NCI-H1105 (cell line): ENCODE data around the gene CMKLR1.

Experiments used
- DNase-seq: peaks from one replicate; lab custom pipeline; 2025; lab: John Stamatoyannopoulos, UW

CMKLR1 gene

DNA sequence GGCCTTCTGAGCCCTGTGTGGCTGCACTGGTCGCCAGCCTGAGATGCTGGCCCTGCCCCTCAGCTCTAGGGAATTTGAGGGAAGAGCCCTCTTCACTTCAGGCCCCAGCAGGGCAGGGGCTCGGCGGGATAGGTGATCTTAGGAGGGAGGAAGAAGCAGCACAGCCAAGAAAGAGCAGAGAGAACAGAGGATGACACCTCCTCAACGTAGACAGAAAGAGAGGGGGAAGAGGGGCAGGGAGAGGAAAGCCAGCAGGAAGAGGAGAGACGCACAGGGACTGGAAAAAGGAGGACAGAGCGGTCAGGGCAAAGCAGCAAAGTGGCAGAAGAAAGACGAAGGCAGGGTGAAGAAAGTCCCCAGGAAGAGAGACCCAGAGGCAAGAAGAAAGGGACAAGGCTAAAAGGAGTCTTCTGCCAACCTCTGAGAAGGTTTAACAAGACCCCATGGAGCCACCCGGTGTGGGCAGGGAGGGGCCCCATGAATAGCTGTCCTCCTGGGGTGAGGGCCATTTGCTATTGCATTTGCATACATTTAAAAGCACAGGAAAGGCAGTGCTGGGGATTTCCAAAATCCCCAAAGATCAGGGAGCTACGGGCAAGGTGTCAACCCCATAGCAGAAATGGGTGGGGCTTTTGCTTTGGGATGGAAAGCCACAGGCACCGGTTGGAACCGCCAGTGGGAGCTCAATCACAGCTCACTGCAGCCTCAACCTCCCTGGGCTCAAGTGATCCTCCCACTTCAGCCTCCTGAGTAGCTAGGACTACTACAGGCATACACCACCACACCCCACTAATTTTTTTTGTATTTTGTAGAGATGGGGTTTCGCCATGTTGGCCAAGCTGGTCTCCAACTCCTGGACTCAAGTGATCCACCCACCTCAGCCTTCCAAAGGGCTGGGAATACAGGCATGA lies 22.7 kb downstream of the CMKLR1 start:
- no peak for DNase-seq

DNA sequence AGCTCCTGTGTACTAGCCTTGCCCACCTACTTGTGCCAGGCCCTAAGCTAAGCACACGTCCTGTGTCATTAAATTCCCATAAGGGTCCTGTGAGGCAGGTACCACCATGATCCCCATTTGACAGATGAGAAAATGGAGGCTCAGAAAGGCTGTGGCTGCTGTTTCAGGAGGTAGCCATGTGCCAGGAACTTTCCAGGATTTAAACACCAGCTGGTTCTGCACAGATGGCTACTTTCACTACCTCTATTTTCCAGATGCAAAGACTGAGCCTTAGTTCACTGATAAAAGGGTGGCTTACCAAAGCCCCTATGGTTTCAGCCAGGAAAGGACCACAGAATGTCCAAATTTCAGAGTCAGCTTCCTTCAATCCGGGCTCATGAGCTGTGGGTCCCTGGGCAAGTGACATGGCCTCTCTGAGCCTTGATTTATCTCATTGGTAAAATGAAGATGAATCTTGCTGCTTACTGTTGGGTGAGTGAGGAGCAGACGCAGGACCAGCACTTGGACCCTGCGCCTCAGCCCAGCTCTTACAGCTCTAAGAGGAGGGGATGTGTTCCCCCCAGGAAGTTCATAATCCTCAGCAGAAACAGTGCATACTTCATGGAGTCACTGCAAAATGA lies 23.5 kb downstream of the CMKLR1 start:
- no peak for DNase-seq

DNA sequence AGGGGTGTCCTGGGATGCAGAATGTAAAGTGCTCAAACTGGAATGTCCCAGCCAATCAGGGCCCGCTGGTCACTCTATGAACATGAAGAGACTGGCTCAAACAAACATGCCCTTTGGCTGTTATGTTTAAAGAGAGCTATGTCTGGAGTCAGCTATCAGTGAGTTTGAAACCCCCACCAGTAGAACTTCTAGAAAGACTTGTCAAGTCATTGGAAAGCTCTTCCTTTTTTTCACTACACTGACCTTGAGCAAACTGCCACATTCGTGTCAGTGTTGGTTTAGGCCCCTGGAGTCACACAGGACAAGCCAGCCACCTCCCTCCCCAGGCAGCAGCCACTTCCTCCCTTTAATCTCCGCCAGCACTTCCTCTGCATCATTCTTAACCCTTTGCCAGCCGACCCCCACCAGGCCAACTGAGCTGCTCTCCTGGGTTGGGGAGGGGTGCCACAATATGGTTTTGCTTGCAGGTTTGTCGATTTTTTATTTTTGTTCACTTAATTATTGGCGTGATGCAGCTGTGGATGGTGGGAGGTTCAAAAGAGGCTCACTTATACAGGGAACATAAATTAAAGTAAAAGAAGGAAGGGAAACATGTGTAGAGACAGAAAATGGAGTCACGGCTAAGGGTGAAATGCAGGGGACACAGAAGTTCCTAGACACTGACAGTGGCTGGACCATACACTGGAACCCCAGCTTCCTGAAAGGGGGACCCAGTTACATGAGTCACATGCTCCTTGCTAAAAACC lies 25.3 kb downstream of the CMKLR1 start:
- no peak for DNase-seq

DNA sequence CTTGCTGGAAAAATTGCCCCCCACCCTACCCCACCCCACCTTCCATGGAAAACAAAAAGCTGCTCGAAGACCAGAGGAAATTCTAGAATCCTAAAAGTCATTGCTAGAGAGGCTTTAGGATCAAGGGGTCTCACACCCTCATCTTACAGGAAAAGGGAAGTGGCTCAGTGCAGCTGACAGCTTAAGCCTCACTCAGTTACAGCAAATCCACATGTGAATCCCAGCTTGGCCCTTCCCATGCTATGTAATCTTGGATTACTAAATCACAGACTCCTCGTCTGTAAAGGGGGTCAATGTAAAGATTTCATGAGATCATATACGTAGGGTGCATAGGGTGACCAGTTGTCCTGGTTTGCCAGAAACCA lies 25.9 kb downstream of the CMKLR1 start:
- DNase-seq, result no peak

DNA sequence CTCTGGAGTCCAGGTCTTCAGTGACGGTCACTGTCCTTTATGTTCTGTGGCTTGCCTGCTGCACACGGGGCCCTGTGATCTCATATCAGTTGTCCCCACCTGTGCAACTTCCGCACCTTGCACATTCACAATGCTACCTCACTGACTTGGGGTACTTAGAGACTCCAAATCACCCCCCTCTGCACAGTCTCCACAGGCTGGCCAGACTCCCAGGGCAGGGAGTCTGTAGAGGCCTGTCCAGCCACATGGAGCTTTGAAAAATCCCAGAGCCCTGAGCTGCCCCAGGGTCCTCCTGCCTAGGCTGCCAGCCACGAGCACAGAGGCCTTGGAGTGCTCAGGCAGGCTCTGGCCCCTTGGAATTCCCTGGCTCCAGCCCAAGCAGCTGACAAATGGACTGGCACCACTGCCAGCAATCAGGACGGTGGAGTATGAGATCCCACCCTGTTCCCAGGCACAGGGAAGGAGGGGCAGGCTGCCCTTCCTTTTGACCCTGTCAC lies 26.4 kb downstream of the CMKLR1 start:
- DNase-seq, result no peak

DNA sequence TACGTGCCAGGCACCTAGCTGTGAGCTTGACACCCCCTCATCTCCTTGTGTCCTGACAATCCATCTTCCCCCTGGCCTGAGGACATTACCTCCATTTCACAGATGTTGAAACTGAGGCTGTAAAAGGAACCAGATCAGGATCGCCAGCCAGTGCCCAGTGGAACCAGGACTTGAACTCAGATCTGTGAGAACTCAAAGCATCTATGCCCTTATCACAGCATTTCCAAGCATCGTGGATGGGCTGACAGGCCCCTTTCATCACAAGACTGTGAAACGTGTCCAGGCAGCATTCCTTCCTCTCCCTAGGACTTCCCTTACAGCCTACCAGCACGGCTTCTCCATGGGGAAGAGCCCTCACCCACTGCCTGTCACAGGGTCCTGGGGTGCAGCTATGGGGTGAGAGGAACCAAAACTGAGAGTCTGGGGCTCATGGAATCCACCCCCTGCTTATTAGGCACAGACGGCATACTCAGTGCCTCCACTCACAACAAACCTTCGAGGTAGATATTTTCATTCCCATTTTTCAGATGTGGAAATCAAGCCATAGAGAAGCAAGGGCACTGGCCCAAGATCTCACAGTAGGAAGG lies 26.9 kb downstream of the CMKLR1 start:
- DNase-seq, result no peak

DNA sequence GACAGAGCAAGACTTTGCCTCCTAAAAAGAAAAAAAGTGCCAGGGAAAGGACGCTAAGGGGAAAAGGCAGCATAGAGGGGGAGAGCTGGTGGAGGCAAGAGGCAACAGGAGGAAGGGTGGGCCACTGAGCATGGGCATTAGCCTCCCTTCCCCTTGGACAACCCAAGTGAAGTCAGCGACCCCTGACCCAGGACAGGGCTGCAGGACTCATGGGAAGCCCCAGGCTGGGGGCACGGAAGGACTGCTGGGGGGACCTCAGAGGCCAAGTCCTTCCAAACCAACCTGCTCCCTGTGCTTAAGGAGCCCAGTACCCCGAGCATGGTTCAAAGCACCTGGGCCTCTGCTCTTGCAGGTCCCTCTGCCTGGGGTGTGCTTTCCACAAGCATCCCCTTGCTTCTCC lies 27.5 kb downstream of the CMKLR1 start:
- no peak for DNase-seq

DNA sequence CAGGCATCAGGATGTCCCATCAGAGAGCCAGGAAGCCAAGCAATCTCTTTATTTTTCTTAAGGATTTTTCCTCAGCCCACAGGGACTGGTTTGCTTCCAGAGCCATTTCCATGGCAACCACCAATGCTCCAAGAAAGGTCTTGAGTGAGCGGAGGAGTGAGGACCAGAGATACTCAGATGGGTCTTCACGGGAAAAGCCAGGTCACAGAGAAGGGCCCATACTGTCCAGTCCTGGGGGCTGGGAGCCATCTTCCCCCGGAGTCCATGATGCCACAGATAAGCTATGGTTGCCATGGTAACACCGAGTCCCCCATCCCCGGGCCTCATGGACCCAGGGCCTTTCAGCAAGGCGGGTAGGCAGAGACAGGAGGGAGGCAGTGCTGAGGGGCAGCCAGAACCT lies 28.6 kb downstream of the CMKLR1 start:
- no peak for DNase-seq

DNA sequence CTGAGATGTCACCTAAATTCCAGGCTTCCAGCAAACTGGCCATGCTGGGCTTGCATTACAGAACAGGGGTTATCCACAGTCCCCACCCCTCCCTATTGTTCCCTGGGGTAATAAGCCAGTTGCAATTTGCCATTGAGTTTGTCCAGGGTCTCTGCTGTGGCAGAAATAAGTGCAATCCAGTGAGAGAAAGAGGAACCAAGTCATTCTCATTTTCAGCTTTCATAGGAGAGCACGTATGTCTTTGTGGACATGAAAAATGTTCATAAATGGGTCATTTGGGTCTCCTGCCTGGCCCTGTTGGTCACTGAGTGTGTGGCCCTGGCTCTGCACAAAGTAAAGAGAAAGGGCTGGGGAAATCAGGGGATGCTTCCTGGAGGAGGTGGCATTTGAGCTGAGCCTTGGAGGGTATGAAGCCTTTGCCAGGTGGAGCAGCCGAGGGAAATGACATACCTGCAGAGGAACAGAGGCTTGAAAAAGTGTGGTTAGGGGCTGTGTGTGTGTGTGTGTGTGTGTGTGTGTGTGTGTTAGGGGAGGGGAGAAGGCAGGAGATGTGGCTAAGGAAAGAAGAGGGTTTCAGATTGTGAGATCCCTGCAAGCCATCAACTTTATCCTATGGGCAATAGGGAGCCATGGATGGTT lies 29.3 kb downstream of the CMKLR1 start:
- DNase-seq, result no peak

DNA sequence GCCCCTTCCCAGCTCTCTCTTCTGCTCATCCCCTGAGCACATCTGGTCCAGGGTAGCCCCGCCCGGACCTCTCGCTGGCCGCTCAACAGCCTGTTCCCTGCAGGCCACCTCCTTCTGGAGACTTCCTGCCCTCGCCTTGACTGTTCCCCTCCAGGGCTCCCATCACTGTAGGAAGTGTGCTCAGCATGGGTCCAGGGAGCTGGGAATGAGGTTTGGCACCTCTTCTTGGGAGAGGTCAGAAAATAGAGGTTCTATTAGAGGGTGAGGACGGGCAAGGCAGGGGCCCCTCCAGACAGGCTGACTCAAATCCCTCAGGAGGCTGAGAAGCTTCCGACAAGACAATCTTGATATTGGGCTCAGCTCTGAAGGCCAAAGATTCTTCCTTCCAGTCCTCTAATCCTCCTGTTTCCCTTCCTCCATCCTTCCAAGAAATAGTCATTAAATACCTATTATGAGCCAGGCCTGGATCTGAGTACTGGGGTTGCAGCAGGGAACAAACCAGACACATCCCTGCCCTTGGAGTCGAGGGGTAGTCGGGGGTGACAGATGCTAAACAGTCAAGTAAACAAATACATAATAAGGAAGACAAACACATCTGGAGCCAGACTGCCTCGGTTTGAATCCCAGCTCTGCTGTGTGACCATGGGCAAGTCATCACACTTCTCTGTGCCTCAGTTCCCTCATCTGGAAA lies 30.6 kb downstream of the CMKLR1 start:
- DNase-seq, result no peak

DNA sequence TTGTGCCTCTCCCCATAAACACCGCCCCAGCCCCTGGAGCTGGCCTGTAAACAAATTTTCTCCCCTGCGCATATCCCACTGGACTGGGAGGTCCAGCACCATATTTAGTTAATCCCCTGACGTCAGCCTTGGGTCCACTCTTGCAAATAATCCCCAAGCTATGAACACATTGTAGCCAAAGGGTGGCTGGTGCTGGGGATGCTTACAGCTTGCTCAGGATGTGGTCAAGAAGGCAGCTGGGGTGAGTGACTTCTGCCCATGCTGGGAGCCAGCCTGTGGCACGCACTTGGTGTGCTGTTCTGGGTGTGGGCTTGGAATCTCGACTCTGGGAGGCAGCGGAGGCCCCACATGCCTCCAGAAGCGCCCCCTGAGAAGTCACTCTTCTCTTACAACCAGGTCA lies 32.1 kb downstream of the CMKLR1 start:
- DNase-seq, result no peak

DNA sequence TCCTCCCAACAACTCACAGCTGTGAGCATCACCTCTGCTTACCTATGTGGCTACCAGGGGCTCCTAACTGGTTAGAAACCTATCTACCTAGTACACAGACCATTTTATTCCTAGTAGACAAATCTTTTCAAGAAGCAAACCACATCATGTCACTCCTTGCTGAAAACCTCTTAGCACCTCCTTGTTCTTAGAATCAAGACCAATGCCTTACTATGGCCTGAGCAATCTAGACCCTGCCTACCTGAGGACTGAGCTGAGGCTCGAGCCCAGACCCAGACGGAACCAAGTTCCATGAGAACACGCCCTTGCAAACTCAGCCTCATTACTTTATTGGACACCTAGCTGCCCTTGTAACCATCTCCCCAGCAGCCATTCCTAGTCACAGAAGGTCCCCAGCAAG lies 32.6 kb downstream of the CMKLR1 start:
- no peak for DNase-seq

DNA sequence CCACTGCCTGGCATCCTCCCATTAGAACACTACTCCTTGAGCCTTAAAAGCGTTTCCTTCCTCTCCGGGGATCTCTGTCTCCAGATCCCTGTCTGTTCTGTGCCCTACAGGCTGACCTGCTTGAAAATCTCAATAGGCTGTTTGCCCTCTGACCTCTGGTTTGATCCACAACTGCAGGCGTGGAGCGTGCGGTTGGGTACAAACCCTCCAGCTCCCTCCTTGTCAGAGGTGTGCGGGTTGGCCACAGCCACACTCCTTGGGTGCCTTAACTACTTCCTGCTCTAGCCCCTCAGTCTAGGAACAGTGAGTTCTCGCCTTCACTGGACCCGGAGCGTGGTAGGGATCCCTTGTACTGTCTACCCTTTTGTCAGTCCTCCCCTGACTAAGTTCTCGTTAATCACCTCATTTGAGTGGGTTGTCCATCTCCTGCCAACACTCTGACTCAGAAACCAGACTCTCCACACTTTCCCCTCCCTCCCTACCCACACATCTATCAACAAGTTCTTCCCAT lies 33.1 kb downstream of the CMKLR1 start:
- no peak for DNase-seq

DNA sequence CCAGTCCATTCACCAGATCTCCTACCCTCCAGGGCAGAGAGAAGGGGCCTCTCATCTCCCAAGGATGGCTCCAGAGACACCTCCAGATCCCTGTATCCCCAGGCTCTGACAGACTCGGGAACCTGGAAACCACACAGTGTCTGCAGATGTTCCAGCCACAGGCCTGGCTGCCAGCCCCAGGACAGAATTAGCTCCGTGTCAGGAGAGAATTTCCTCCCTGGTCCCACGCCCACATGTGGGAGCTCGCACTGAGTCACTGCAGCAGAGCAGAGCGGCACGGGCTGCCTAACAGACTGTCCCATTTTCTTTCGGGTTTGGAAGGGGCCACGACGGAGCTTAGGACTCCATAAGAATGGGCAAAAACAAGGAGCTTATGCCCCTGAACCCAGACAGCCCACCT lies 33.6 kb downstream of the CMKLR1 start:
- no peak for DNase-seq

DNA sequence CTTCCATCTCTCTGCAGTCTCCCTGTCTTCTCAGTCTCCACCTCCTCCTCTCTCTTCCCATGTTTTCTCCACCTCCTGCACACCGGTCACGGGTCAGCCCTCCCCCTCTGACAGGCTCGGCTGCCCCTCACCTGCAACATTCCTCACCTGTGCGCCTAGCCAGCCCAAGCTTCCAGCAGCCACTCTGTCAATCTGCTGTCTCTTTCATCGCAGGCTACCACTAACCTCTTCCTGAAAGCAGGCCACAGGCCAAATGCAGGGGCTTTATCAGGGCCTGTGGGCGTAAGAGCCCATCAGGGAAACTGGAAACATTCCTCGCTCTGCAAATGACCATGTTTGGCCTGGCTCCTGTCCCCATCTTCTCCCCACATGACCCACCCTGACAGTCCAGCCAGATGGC lies 34.5 kb downstream of the CMKLR1 start:
- DNase-seq, result no peak

DNA sequence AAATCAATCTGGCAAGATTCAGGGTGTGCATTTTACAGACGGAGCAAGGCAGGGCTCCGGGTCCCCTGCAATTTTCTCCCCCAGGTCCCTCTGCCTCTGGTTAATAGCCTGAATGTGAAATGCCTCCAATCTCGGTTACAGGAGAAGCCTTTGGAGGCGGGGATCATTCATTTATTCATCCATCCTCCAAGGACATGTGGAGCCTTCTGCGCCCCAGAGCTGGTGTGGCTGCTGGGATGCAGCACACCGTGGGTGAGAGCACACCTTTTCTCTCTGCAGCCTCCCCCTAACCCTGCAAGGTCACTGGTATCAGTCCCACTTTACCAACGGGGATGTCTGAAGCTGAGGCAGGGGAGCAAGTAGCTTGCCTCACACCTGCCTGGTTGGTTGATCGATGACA lies 35.4 kb downstream of the CMKLR1 start:
- DNase-seq, result no peak

DNA sequence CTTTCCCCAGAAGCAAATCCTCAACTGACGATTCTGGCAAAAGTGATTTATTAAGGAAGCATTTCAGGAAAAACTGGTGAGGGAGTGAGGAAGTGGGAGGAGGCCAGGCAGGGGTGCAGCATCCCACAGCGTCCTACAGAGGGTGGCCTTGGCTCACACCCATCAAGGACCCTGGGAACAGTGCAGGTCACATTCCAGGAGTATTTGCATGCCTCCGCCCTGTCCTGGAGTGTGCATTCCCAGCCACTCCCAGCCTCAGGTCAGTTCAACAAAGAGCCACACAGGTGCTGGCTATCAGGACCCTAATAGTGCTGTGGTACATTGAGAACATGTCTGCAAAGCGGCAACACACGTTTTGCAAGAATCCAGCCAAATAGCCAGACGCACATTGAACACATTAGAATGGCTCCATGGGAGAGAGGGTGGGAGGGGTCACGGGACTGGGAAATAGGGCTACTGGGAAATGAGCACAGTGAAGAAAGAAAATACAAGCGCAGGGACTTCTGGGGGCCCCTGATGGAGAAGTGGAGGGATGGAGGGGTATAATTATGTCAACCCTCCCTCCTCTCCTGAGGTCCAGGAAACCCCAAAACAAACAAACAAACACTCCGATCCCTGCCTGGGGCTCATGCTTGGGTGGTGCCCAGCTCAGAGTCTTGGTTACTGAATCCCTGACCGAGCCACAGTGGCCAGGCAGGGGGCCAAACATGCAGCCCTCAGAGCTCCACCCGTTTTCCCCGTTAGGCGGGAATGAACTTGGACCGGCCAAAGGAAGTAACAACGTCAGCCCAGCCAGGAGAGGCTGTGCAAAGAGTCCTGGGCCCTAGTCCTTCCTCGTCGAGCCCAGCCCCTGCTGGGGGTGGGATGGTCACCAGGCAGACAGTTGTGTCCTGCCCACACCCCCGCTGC lies 36.5 kb downstream of the CMKLR1 start:
- DNase-seq, result no peak

DNA sequence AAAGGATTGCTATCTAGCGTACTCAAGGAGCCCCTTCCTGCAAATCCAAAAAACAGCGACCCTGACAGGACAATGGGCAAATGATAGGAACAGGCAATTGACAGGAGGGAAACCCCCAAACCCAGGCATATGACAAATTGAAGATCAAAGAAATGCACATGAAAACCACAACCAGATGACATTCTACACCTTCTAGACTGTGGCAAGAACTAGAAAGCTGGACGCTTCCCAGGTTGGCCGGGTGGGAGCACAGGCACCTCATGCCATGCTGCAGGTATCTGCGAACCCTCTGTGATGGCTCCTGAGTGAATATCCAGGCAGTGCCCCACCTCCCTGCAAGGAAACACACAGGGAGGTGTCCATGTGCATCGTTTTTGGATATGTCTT lies 37.1 kb downstream of the CMKLR1 start:
- no peak for DNase-seq

DNA sequence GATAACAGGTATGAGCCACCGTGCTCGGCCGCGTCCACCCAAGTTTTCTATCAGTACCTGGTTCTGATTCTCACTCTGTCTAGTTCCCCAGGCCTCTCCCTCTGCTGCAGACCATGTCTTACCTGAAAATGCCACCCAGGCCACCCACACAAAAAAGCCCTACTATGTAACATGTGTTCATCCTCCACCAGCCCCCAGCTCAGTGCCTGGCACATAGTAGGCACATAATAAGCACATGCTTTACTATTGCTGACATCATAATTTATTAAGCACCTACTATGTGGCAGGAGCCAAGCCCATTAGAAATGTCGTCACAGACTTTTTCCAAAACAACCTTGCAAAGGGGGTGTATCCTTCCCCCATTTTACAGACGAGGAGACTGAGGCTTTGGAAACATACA lies 37.8 kb downstream of the CMKLR1 start:
- no peak for DNase-seq
